NT2/D1 (cell line): ENCODE measurements around the gene SLC34A3.

Source experiments
- SUZ12 ChIP-seq: IDR thresholded peaks from 2 replicates; pipeline ENCODE4 v1.6.1; 2011; ENCODE audit not compliant: insufficient read length, insufficient read depth; ENCODE audit errors: extremely low read depth
- YY1 ChIP-seq: IDR thresholded peaks from 2 replicates; pipeline ENCODE4 v1.6.1; 2011; ENCODE audit not compliant: insufficient read length, insufficient read depth
- ZNF274 ChIP-seq: IDR thresholded peaks from 2 replicates; pipeline ENCODE4 v1.6.1; 2011; ENCODE audit warnings: mild to moderate bottlenecking, low read depth, low read length

GRCh38 chr9:137230705-137231371 is at the start of gene SLC34A3:
- no peak for TF ChIP-seq YY1
- TF ChIP-seq ZNF274, result no peak
- no peak for TF ChIP-seq SUZ12
